H4 (cell line): Measurements from ENCODE around the gene ITCH. TPM values are rescaled to one million over a fixed set of nuclear protein-coding genes. Genes with fewer than 3 reads are reported as not detected.
"Not testable (repeated sequence)": the region's sequence is repeated elsewhere in the genome, so short reads cannot be mapped to it uniquely, and the experiment has no call there.

Source experiments
- DNase-seq: peaks from one replicate; pipeline ENCODE4 v3.0.0-alpha.2; 2015; ENCODE audit warnings: low spot score
- total RNA-seq: library from RNA; depleted of rRNA; stranded (reverse); fragments of >200 nt; shearing (Covaris generic); gene quantifications from 2 replicates; pipeline ENCODE4 v1.2.3, GENCODE V29; 2014

ITCH gene
- total RNA-seq, 1 experiment from 2014 or later, result 32.5 TPM

DNA sequence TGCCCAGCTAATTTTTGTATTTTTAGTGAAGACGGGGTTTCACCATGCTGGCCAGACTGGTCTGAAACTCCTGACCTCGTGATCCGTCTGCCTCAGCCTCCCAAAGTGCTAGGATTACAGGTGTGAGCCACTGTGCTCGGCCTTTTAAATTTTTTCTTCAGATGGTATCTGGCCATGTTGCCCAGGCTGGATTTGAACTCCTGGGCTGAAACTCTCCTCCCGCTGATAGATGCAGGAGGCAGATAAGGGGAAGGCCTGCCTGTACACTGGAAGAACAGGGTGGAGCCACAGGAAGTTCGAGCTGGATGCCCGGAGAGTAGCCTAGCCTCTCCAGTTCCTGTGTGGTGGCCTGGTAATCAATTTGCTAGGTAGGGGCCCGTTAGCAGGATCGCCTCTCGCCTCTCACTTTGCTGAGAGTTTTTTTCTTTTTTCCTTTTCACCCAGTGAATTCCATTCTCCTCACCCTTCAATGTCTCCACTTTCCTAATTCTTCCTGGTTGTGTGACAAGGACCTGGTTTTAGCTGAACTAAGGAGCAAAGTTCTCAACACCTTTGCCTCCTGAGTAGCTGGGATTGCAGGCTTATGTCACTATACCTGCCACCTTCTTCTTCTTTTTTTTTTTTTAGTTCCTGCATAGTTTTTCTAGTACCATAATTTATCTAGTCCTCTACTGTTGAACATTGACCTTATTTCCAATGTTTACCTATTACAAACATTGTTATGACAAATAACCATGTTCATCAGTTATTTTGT, 19.4 kb upstream of the ITCH start:
- DNase-seq, result no peak

DNA sequence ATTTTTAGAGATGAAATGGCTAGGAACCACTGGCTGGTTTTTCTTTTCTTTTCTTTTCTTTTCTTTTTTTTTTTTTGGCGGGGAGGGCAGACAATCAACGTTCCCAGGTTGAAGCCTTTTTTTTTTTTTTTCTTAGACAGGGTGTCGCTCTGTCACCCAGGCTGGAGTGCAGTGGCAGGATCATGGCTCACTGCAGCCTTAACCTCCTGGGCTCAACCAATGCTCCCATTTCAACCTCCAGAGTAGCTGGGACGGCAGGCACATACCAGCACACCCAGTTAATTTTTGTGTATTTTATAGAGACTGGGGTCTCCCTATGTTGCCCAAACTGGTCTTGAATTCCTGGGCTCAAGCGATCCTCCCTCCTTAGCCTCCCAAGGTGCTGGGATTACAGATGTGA, 18.8 kb upstream of the ITCH start:
- no peak for DNase-seq

DNA sequence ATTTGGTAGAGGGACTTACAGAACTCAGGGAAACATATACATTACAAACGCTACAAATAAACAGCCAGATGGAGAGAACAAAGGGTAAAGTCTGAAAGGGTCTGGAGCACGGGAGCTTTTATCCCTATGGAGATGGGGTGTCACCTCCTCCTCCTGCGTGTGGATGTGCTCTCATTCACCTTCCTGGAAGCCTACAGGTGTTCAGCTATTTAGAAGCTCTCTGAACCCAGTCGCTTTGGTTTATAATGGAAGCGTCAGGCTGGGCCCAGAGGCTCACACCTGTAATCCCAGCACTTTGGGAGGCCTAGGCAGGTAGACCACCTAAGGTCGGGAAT, 17.7 kb upstream of the ITCH start:
- no peak for DNase-seq

DNA sequence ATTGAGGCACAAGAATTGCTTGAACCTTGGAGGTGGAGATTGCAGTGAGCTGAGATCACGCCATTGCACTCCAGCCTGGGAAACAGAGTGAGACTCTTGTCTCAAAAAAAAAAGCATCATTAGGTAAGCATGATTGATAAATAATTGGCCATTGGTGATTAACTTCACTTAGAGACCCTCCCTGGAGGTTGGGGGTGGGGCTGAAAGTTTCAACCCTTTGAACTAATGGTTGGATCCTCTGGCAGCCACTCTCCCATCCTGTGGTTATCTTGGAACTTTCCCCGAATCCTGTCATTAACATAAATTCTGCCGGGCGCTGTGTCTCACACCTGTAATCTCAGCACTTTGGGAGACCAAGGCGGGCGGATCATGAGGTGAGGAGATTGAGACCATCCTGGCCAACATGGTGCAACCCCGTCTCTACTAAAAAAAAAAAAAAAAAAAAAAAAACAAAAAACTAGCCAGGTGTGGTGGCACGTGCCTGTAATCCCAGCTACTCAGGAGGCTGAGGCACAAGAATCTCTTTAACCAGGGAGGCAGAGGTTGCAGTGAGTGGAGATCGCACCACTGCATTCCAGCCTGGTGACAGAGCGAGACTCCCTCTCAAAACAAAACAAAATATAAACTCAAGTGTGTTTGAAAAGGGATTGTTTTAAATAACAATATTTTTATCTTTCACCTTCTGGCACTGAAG, 17.1 kb upstream of the ITCH start:
- DNase-seq, result not testable (repeated sequence)

DNA sequence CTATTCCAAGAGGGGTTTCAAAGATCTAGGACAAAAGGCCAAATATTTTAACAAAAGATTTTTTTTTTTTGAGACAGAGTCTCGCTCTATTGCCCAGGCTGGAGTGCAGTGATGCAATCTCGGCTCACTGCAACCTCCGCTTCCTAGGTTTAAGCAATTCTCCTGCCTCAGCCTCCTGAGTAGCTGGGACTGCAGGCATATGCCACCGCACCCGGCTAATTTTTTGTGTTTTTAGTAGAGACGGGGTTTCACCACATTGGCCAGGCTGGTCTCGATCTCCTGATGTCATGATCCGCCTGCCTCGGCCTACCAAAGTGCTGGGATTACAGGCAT, 16.6 kb upstream of the ITCH start:
- DNase-seq, result not testable (repeated sequence)

DNA sequence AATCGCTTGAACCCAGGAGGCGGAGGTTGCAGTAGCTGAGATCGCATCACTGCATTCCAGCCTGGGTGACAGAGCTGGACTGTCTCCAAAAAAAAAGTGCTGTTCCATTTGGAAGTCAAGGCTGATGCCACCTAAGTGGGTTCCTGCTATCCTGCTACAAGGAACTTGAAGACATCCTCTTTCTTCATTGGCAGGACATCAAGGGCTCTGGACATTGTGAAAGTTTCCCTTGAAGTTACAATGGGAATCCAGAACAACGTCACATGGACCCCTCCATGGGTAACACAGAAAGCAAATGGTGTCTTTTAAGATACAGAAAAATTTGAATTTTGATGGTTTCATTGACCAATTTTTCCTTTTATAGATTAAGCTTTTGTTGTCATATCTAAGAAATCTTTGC, 15.5 kb upstream of the ITCH start:
- DNase-seq, result no peak

DNA sequence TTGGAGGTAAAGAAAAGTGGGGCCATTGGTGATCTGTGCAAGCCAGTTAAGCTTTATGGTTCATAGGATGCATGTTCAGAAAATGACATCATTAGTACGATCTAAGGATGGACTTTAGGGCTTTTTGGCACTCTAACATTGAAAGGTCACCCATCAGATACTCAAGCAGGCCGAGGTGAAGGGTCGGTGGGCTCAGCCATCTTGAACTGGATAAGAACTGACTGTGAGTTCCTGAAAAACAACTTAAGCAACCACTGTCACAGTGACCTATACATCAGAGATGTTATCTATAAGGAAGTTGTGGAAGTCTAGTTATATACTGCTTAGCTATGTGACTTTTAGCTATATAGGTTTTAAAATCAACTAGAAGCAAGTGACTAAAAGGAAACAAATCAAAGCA, 13.0 kb upstream of the ITCH start:
- DNase-seq, result no peak

DNA sequence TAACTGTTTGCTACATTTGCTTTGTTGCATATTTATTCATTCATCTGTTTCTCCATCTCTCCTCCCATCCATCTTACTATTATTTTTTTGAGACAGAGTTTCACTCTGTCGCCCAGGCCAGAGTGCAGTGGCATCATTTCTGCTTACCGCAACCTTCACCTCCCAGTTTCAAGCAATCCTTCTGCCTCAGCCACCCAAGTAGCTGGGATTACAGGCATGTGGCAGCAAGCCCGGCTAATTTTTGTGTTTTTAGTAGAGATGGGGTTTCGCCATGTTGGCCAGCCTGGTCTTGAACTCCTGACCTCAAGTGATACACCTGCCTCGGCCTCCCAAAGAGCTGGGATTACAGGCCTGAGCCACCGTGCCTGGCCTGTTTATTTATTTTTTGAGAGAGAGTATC, 9.6 kb upstream of the ITCH start:
- not testable (repeated sequence) for DNase-seq

DNA sequence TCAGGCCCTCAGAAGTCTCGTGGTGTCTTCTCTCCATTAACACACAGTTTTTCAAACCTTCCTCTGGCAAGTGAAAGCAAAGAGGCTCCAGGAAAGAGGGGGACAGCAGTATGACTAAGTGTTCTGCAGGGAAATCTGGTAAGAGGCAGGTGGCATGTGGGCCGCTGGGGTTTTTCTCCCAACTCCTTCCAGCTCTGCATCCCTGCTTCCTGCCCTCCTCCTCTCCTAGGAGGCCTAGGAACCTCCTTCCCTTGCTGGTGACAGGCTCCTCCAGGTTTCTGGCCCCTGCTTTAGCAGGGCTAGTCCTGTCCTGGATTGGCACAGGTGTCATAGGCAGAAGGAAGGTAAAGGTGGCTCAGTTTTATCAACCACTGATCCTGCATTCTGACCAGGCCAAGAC, 7.6 kb upstream of the ITCH start:
- DNase-seq, result no peak

DNA sequence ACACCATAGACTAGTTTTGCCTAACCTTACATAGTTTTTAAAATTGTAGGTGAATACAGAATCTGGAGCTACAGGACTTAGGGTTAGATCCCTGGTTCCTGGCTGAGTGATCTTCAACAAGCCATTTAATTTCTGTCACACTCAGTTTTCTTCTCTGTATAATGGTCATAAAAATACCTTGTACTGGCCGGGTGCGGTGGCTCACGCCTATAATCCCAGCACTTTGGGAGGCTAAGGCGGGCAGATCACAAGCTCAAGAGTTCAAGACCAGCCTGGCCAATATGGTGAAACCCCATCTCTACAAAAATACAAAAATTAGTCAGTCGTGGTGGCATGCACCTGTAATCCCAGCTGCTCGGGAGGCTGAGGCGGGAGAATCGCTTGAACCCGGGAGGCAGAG, 3.3 kb upstream of the ITCH start:
- not testable (repeated sequence) for DNase-seq

DNA sequence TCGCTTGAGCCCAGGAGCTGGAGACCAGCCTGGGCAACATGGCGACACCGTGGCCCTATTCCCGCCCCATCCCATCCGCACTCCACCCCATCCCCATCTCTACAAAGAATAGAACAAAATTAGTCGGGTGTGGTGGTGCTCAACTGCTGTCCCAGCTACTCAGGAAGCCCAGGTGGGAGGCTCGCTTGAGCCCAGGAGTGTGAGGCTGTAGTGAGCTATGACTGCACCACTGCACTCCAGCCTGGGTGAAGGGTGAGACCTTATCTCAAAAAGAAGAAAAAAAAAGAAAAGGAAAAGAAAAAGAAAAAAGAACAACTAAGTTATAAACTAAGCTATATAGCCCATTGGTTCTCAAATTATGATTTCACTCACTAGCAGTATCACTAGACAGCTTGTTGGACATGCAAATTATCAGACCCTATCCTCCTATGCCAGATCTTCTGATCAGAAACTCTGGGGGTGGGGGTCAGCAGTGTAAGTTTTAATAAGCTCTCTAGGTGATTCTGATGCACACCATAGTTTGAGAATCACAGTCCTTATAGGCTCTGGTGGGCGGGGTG, 491 bp upstream of the ITCH start:
- DNase-seq, result no peak

DNA sequence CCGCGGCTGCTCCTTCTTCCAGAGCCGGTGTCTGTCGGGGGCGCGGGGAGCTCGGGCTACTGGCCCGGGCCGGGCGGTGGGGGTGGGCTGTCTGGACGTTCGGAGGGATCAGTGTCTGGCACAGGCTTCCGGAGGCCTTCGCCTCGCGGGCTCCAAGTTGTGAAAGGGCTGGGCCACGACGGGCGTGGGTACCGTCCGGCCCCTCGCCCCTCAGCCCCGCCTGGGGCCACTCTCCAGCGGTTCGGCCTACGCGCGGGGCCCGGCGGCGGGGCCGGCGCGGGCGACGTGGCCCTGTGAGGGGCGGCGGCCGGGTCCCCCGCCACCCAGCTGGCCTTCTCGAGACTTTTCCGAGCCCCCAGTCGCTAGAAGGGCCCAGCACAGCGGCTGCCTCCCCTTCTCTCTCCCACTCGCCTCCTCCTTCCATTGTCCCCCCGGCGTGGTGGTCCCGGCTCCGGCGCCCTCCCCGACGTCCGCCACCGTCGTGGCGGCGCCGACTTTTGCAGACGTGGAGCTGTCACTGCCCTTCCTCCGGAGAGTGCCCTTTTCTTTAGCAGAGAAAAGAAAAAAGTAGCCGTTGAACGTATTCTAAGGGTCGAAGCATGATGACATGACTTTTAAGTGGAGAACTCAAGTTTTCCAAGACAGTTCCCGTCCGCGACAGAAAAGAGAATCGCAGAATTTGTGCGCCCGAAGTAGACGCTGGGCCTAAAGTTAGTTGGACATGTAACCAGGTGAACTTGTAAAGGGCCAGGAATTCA, 571 bp downstream of the ITCH start:
- no peak for DNase-seq

DNA sequence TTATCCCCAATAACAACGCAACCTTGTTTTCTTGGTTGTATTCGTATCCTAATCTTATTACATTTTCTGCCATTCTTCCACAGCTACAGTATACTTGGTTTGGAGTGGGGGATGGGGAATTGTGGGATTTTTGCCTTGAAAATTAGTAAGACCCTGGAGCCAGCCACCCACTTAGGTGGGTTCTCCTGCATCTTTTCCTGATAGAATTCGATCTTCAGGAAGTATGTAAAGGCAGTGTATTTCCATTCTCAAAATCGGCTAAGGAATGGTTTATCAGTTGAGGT, 1.1 kb downstream of the ITCH start:
- no peak for DNase-seq

DNA sequence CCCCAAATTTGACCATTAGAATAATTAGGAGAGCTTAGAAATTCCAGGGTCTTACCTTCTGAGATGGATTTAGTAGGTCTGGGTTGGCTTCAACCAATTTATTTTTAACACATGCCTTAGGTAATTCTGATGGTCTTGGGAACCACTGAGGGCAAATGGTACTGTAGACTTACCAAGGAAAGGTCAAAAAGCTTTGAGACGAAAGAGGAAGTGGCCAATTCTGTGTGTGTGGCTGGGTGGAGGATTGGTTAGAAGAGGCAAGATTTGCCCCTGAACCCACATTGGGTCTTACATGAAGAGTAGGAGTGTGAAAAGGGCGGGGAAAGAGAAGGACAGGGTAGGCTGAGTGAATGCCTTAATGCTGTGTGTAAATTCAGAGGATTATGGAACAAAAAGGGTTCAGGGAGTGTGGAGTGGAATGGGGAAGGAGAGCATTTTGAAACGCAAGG, 2.7 kb downstream of the ITCH start:
- DNase-seq, result no peak

DNA sequence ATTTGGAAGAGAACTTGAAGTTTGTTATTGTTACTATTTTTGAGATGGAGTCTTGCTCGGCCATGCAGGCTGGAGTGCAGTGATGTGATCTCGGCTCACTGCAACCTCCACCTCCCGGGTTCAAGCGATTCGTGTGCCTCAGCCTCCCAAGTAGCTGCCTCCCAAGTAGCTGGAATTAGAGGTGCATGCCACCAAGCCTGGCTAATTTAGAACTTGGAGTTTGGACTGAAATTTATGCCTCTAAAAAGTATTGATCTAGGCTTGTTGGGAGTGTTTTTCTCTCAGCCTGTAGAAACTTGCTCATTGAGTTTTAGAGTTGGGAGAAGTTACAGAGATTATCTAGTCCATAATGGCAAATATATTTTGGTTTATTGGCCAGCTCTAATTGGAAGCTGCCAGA, 4.1 kb downstream of the ITCH start:
- DNase-seq, result no peak

DNA sequence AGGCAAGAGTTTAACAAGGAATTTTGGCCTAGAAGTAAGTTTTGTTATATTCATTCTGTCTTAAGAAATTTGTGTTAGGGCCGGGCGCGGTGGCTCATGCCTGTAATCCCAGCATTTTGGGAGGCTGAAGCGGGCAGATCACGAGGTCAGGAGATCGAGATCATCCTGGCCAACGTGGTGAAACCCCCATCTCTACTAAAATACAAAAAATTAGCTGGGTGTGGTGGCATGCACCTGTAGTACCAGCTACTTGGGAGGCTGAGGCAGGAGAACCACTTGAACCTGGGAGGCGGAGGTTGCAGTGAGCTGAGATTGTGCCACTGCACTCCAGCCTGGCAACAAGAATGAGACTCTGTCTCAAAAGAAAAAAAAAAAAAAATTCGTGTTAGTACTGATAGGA, 4.8 kb downstream of the ITCH start:
- not testable (repeated sequence) for DNase-seq

DNA sequence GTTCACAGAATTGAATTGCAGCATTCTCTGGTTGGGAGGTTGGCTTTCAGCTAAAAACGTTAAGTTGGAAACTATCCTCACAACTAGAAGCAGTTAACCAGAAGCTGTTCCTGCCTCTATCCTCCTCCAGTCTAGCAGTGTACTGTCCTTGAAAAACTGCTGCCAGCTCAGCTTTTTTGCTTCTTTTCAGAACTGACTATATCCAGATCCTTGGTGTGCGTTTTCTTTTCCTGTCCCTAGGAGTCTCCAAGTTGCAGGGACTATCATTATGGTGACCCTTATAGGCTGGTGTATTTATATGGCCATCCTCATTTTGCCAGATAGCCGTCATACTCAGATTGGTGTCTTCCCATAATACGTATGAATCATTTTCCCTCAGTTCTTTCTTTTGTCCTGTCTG, 5.5 kb downstream of the ITCH start:
- DNase-seq, result no peak

DNA sequence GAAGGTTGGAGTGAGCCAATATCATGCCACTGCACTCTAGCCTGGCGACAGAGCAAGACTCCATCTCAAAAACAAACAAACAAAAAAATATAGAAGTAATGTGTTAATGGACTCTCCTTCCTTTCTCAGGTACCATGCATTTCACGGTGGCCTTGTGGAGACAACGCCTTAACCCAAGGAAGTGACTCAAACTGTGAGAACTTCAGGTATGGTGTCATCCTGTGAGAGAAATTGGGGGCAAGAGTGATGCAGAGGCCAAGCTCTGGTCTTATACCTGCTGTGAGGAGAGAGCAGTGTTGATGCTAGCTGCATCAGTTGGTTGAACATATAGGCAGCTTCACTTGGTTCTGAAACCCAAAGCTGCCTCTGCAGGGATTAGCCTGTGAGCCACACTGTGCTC, 6.2 kb downstream of the ITCH start:
- DNase-seq, result no peak

DNA sequence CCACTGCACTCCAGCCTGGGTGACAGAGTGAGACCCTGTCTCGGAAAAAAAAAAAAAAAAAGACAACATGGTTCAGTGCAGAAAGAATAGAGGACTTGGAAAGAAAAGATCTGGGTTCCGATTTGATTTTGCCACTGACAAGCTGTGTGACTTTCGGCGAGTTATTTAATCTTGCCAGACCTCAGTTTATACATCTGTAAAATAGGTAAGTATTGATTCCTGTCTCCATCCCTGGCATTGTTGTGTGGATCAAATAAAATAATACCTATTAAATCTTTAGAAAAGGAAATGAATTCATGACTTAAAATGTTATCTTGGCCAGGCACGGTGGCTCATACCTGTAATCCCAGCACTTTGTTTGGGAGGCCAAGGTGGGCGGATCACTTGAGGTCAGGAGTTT, 7.0 kb downstream of the ITCH start:
- DNase-seq, result no peak

DNA sequence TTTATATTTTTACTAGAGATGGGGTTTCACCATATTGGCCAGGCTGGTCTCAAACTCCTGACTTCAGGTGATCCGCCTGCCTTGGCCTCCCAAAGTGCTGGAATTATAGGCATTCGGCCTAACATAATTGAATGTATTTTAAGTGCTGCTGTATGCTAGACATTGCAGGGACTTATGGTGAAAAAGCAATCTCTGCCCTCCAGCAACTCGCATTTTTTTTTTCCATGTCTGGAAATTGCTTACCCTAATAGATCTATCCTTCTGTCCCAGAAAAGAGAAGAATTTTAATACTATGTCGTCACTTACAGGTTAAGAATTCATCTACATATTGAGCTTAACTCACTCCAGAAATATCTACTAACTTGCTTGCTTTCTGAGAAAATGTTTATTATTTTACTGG, 10.4 kb downstream of the ITCH start:
- no peak for DNase-seq

DNA sequence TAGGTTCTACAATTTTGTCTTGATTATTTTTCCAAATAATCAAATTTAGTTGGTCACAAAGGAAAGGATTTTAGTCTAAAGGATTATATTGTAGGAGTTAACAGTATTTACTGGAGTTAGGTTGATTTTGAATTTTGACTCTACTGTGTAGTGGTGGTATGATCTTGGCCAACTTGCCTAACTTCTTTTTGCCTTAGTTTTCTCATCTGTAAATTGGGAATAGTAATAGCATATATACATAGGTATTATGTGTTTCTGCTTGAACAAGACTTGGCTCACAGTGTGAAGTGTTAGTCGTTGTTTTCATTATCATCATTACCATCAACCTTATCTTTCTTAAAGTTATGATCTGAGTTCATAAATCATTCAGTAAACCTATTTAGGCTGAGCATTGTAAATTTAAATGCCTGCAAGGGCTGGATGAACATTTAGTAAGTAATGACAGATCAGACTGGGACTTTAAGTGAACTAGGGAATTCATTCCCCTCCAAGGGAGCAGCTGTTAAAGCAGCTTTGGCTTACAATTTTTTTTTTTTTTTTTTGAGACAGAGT, 11.2 kb downstream of the ITCH start:
- DNase-seq, result no peak

DNA sequence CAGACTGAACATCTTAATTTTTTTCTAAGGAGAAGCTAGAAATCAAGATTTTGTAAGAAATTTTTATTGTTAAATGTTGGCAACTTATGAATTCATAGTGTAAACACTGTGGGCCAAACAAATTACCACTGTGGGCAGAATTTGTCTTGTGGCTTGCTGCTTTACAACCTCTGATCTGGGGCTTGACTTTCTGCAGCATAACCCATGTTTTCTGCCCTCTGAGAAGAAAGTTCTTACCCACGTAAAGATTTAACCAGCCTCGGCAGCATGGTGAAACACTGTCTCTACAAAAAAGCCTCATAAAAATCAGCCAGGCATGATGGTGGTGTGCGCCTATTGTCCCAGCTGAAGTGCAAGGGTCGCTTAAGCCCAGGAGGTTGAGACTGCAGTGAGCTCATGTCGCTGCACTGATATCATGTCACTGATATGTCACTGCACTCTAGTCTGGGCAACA, 12.9 kb downstream of the ITCH start:
- DNase-seq, result no peak
